Activated T-cell treated with anti-CD3 and anti-CD28 coated beads, Interleukin-2, amount 50 U/mL, for 4 hours (primary cell): ENCODE measurements around the gene DDI2. TPM values are rescaled to one million over a fixed set of nuclear protein-coding genes. Genes with fewer than 3 reads are reported as not detected.

Experiments
- ATAC-seq, 2 donors: fragments of 200-7000 bp; cut with Tn5 transposase; one replicate each; pipeline ENCODE4 v1.10.0; 2021
- DNase-seq: peaks from one replicate; pipeline ENCODE4 v3.0.0-alpha.2; 2020
- H3K27me3 Mint-ChIP-seq: one replicate; pipeline ENCODE4 v1.8.0; 2021; ENCODE audit warnings: low read depth, mixed read lengths
- H3K36me3 Mint-ChIP-seq: one replicate; pipeline ENCODE4 v1.8.0; 2022; ENCODE audit warnings: mixed read lengths; ENCODE audit not compliant: insufficient read depth
- H3K4me1 Mint-ChIP-seq: one replicate; pipeline ENCODE4 v1.8.0; 2021; ENCODE audit warnings: low read depth, mixed read lengths
- H3K4me3 Mint-ChIP-seq: one replicate; pipeline ENCODE4 v1.8.0; 2021; ENCODE audit warnings: mild to moderate bottlenecking, moderate library complexity, mixed read lengths
- H3K9me3 Mint-ChIP-seq: one replicate; pipeline ENCODE4 v1.8.0; 2021; ENCODE audit warnings: mixed read lengths
- total RNA-seq, 3 donors: library from RNA; stranded (reverse); gene quantifications; one replicate each; pipeline ENCODE4 v1.2.1, GENCODE V29; 2021

The DDI2 gene
- total RNA-seq, 3 donors from 2014 or later, result 50.1 to 65.4 (median 58.2) TPM

GRCh38 chr1:15671430-15671829 lies 54.2 kb downstream of the DDI2 start:
- Mint-ChIP-seq H3K4me1 (no peaks in the 10 kb centered on the region), H3K36me3 (peaks cover 3% of the 10 kb centered on the region), H3K27me3 (no peaks in the 10 kb centered on the region), H3K4me3 (no peak overlapping the region), H3K9me3 (no peaks in the 10 kb centered on the region)
- DNase-seq, result no peak
- ATAC-seq, result no peak

GRCh38 chr1:15674386-15675159 lies 57.3 kb downstream of the DDI2 start:
- Mint-ChIP-seq H3K4me1 (no peaks in the 10 kb centered on the region), H3K4me3 (no peak overlapping the region), H3K36me3 (no peaks in the 10 kb centered on the region), H3K27me3 (no peaks in the 10 kb centered on the region), H3K9me3 (no peaks in the 10 kb centered on the region)
- no peak for DNase-seq
- no peak for ATAC-seq

GRCh38 chr1:15676010-15676409 lies 58.8 kb downstream of the DDI2 start:
- Mint-ChIP-seq H3K9me3 (no peaks in the 10 kb centered on the region), H3K36me3 (no peaks in the 10 kb centered on the region), H3K27me3 (no peaks in the 10 kb centered on the region), H3K4me1 (peaks cover 6% of the 10 kb centered on the region), H3K4me3 (no peak overlapping the region)
- no peak for DNase-seq
- no peak for ATAC-seq

- Mint-ChIP-seq H3K27me3 (no peaks in the 10 kb centered on the region), H3K9me3 (no peaks in the 10 kb centered on the region), H3K4me3 (no peak overlapping the region), H3K4me1 (peaks cover 9% of the 10 kb centered on the region), H3K36me3 (no peaks in the 10 kb centered on the region)
- ATAC-seq, result no peak
- DNase-seq, result no peak
These were observed 59.7 kb downstream of the DDI2 start for GRCh38 chr1:15676688-15677661.

GRCh38 chr1:15678578-15678977 lies 61.3 kb downstream of the DDI2 start:
- H3K9me3 Mint-ChIP-seq, result no peaks in the 10 kb centered on the region
- H3K27me3 Mint-ChIP-seq, result no peaks in the 10 kb centered on the region
- no peak for DNase-seq

GRCh38 chr1:15680131-15680530 lies 62.9 kb downstream of the DDI2 start:
- Mint-ChIP-seq H3K27me3 (no peaks in the 10 kb centered on the region), H3K4me3 (no peak overlapping the region), H3K36me3 (no peaks in the 10 kb centered on the region), H3K4me1 (peaks cover 15% of the 10 kb centered on the region), H3K9me3 (no peaks in the 10 kb centered on the region)
- ATAC-seq (no peak), DNase-seq (no peak)

More at GRCh38 chr1:15678578-15678977, 61.3 kb downstream of the DDI2 start:
- Mint-ChIP-seq H3K36me3 (no peaks in the 10 kb centered on the region), H3K4me3 (no peak overlapping the region), H3K4me1 (peaks cover 12% of the 10 kb centered on the region)
- peak; percentile 37 to 56 for ATAC-seq

GRCh38 chr1:15680561-15681348 lies 63.5 kb downstream of the DDI2 start:
- ATAC-seq, result peak; percentile 35 to 39
- H3K4me3 Mint-ChIP-seq, result peak overlapping the region; percentile 17
- no peaks in the 10 kb centered on the region for H3K36me3 Mint-ChIP-seq
- no peak for DNase-seq
- H3K27me3 Mint-ChIP-seq, result no peaks in the 10 kb centered on the region
- peaks cover 20% of the 10 kb centered on the region for H3K4me1 Mint-ChIP-seq
- no peaks in the 10 kb centered on the region for H3K9me3 Mint-ChIP-seq

GRCh38 chr1:15681349-15682292 lies 64.4 kb downstream of the DDI2 start:
- H3K36me3 Mint-ChIP-seq, result no peaks in the 10 kb centered on the region
- no peaks in the 10 kb centered on the region for H3K9me3 Mint-ChIP-seq
- DNase-seq (no peak), ATAC-seq (no peak)
- H3K27me3 Mint-ChIP-seq, result no peaks in the 10 kb centered on the region
- peaks cover 25% of the 10 kb centered on the region for H3K4me1 Mint-ChIP-seq
- peak overlapping the region; percentile 76 for H3K4me3 Mint-ChIP-seq

- DNase-seq, result no peak
- Mint-ChIP-seq H3K27me3 (no peaks in the 10 kb centered on the region), H3K4me3 (peak overlapping the region; percentile 76), H3K9me3 (no peaks in the 10 kb centered on the region), H3K36me3 (peaks cover 4% of the 10 kb centered on the region), H3K4me1 (peaks cover 35% of the 10 kb centered on the region)
- ATAC-seq, result no peak
These were observed 65.7 kb downstream of the DDI2 start for GRCh38 chr1:15682936-15683341.

- Mint-ChIP-seq H3K4me3 (peak overlapping the region; percentile 76), H3K9me3 (no peaks in the 10 kb centered on the region), H3K36me3 (peaks cover 6% of the 10 kb centered on the region), H3K27me3 (no peaks in the 10 kb centered on the region), H3K4me1 (peaks cover 37% of the 10 kb centered on the region)
- ATAC-seq (no peak), DNase-seq (no peak)
These were observed 66.2 kb downstream of the DDI2 start for GRCh38 chr1:15683345-15684039.

GRCh38 chr1:15684042-15684461 lies 66.8 kb downstream of the DDI2 start, which contains the start of gene PLEKHM2:
Gene PLEKHM2 (plus strand): TSS chr1:15684320. CDS start chr1:15684559, 239 bp downstream.
- peaks cover 6% of the 10 kb centered on the region for H3K36me3 Mint-ChIP-seq
- ATAC-seq (peak; percentile 85 to 86), DNase-seq (peak; percentile 45)
- H3K9me3 Mint-ChIP-seq, result no peaks in the 10 kb centered on the region
- peak within 1 kb of the TSS; percentile 88 for H3K4me3 Mint-ChIP-seq
- peaks cover 37% of the 10 kb centered on the region for H3K4me1 Mint-ChIP-seq
- H3K27me3 Mint-ChIP-seq, result no peaks in the 10 kb centered on the region

GRCh38 chr1:15684468-15685291 lies 67.4 kb downstream of the DDI2 start:
- Mint-ChIP-seq H3K4me1 (peaks cover 37% of the 10 kb centered on the region), H3K4me3 (peak overlapping the region; percentile 88)
- DNase-seq, result peak; percentile 29

More at GRCh38 chr1:15684468-15685291, 67.4 kb downstream of the DDI2 start:
- H3K27me3 Mint-ChIP-seq, result no peaks in the 10 kb centered on the region
- H3K36me3 Mint-ChIP-seq, result peaks cover 6% of the 10 kb centered on the region
- H3K9me3 Mint-ChIP-seq, result no peaks in the 10 kb centered on the region
- ATAC-seq, result peak; percentile 52 to 55
